Stimulated activated CD4-positive, alpha-beta T cell treated with anti-CD3 and anti-CD28 coated beads, Interleukin-1b, Interleukin-23, amount 100 ng/mL, for 48 hours (primary cell): ENCODE measurements around the gene PCTP.
A peak's percentile ranks its signal among the peaks of the same experiment; 100 is the strongest.

Experiments
- DNase-seq: peaks from one replicate; pipeline ENCODE4 v3.0.0-alpha.2; 2020

Gene PCTP

GRCh38 chr17:55760643-55761355 lies 9.9 kb downstream of the PCTP start:
- no peak for DNase-seq

DNA sequence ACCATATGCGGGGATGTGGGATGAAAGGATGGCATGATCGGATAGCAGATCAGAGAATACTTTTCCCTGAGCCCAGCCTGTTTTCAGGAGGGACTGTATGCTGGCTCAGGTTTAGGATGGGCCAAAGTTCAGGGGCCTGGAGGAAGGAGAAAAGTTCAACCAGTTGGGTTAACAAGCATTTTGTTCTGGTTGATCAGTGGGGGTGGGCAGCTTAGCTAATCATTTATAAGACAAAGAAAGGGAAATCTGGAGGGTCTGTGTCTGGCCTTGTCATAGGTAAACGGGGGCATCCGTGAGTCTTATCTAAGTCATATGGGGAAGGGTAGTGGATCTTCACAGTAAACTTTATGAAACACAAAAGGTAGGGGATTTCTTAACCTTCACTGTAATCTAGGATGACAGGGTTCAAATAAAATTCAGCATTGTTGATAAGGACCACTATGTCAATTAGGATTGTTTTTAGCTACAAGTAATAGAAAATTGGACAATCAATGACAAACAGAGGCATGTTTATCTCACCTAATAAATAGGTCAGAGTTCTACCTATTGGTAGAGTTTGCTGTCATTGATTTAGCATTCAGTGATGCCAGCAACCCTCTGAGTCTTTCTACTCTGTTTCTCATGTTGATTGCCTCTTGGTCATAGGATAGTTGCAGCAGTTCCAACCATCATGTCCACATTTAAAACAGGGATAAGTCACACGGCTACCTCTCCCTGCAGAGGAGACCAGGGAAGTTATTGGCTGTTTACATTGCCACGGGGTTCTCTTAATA lies 11.4 kb downstream of the PCTP start:
- no peak for DNase-seq

GRCh38 chr17:55763856-55764255 lies 13.0 kb downstream of the PCTP start:
- no peak for DNase-seq

- DNase-seq, result no peak
Observed at GRCh38 chr17:55764610-55765009, 13.8 kb downstream of the PCTP start.

GRCh38 chr17:55765472-55765871 lies 14.6 kb downstream of the PCTP start:
- no peak for DNase-seq

GRCh38 chr17:55768936-55769624 lies 18.2 kb downstream of the PCTP start:
- no peak for DNase-seq

DNA sequence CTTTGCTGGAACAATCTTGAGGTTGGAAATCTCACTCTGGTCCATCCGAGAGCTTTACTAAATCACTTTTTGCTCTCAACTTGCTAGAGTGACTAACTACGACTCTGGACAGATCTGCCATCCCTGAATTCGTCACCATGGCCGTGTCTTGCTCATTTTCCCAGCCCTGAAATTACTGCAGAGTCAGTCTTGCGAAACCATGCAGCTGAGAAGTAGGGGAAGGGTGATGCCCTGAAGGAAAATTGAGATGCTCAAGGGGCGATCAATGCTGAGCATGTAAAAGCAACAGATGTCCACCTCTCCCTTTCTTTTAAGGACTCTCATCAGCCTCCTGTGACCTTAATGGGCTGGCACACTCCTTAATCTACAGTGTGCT lies 18.8 kb downstream of the PCTP start:
- DNase-seq, result no peak

DNA sequence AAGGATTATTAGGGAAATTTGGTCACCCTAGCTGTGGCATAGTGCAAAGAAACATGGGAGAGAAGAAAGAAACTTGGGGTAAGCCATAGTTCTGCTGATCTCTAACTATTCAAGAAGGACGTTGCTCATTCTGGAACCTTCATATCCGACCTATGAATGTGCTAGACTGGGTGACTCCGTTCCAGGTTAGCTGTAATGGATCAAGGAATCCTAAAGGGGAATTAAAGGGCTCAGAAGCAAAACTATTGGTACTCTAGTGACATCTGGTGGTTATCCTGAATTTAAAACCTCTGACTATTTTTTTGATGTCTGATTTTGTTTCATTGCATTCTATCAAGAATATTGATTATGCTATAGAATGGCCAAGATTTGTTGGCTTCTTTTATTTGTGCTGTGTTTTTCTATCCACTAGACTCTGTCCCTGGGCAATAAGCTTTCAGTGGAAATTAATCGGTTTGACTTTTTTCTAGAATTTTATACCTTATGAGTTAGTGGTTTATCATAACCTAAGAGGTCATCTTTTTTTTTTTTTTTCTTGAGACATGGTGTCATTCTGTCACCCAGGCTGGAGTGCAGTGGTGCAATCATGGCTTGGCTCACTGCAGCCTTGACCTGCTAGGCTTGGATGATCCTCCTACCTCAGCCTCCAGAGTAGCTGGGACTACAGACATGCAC lies 19.5 kb downstream of the PCTP start:
- DNase-seq, result no peak

GRCh38 chr17:55772086-55772485 lies 21.2 kb downstream of the PCTP start:
- no peak for DNase-seq

- no peak for DNase-seq
Observed at GRCh38 chr17:55773671-55774070, 22.8 kb downstream of the PCTP start.

- DNase-seq, result no peak
Observed at GRCh38 chr17:55774846-55775271, 24.0 kb downstream of the PCTP start.

GRCh38 chr17:55776271-55776670 lies 25.4 kb downstream of the PCTP start:
- DNase-seq, result no peak

- no peak for DNase-seq
Observed at GRCh38 chr17:55777471-55777971, 26.7 kb downstream of the PCTP start.

GRCh38 chr17:55778389-55779118 lies 27.7 kb downstream of the PCTP start:
- no peak for DNase-seq

DNA sequence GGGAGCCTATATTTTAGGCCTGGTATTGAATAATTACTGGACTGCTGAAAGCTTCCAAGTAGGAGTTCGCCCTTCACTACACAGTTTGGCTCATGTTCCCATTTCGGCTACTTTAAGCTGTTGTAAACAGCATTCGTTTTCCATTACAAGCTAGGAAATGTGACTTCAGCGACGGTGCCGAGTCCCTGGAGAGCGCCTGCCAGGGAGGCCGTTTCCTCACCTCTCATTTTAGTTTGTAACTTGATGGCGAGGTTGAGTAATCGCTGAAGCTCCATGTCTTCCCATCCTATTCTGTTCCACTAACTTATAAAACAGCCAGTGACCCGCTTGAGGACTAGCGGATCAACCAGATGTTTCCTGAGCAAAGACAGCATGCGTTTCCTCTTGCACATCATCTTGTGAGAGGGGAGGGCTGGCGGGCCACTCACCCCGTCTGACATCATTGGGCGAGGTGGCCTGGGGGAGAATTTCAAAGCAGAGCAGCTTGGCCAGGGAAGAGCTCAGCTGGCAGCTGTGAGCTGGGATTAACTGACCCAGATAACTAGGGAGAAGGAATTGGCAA lies 32.9 kb downstream of the PCTP start:
- DNase-seq, result no peak

DNA sequence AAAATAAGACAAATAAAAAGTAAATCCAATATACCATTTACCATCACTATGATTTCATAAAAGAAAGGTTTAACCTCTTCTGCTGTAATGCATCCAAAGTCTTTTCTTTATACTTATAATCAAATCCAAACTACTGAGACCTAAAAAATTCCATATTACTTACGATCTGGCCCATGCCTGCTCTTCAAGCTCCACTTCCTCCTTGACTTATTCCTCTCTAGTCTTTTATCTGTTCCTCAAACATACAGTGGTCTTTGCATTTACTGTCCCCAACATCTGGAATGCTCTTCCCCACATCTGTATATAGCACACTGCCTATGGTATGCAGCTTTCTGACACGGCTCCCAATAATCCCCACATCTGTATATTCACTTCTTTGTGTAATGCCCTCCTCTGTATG lies 33.8 kb downstream of the PCTP start:
- DNase-seq, result no peak

DNA sequence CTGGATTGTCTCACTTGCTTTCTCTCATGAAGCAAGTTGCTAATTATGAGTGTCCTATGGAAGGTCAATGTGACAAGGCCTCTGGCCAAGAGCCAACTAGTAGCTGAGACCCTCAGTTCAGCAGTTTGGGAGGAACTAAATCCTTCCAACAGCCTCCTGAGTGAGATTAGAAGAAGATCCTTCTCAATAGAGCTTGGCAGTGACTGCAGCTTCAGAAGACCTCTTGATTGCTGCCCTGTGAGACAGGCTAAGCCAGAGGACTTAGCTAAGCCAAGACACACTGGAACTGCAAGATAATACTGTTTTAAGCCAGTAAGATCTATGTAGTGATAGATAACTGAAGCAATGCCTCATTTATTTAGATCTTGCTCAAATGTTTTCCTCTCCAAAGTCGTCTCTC lies 34.3 kb downstream of the PCTP start:
- DNase-seq, result no peak

DNA sequence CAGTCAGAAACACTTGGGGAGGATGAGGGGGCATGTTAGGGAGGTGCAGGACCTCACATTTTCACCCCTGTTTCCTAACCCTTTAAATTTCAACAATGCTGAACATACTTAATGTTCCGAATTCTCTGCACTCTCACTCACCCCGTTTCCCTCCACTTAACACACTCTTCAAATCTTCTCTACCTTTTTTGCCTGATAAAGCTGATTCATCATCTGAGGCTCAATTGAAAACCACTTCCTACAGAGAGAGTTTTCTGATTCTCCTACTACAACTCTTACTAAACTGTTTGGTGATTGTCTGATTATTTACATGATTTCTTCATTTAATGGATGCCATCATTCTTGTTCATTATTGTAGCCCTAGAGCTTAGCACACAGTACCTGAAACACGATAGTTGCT lies 42.4 kb downstream of the PCTP start:
- no peak for DNase-seq

DNA sequence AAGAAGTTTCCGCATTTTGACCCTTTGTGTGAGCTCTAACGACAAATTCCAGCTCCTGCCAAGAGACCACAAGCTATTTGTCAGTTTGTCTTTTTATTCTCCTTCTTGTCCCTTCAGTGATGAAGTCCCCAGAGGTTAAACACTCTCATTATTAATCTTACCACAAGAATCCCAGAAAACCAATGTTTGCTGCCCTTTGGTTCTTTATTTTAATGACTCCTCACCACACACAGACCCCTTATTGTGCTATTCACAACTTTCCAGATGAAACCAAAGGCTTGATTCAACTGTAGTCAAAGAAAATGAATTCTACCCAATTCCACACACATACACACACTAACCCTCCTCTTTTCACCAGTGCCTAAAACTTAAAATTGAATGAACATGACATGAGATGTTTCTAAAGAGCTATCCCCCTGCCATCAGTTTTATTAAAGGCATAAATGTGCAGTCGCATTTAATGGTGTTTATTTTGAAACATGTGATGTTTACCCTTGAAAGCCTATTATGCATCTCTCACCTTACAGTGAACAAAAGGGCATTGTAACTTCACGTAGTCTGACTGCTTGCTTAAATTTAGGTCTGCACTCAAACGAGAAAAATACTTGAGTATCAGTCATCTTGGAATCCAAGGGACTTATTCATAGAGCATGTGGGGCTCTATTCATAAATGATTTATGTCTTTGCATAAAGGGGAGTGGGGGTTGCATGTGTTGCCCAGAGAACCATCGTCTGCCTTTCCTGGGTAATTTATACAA lies 44.1 kb downstream of the PCTP start:
- no peak for DNase-seq

DNA sequence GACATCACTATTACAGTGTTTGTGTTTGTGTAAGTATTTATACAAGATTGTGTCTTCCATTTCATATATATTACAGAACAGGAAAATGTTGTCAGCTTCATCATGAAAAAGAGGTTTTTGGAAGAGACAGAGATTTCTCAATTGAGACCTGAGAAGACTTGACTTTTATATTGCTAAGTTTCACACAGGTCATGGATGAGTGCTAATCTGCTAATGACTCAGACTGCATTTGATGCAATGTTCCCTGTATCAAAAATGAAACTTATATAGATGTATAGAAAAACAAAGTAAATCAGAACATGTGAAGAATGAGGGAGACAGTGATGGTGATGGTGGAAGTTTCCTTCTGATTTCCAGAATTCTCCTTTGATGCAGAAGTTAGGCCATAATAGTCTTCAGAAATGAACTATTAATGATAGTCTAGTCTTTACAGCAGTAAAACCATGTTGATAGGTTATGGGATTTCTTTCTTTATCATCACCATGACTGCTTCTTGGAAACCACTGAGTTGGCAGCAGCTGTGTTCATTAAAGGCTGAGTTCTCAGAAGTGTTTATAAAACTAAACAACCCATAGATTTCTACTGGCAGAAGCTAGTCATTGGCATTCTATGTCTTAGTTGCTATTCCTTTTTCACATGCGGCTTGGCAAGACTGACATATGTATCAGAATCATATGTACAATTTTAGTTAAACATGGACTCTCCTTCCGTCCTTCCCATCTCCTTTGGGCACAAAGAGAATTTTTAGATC lies 56.1 kb downstream of the PCTP start:
- DNase-seq, result peak; percentile 13

- DNase-seq, result no peak
Observed at GRCh38 chr17:55811536-55811935, 60.7 kb downstream of the PCTP start.
